UCSD-AML1 (cell line): ENCODE data around the gene TMPRSS4.

Experiments used
- DNase-seq: peaks from one replicate; lab custom pipeline; 2025; ENCODE audit not compliant: unreplicated experiment; lab: John Stamatoyannopoulos, UW

Gene TMPRSS4

GRCh38 chr11:118153516-118153915 lies 76.6 kb downstream of the TMPRSS4 start:
- no peak for DNase-seq

- DNase-seq = no peak
Measured at GRCh38 chr11:118153976-118154375, 77.1 kb downstream of the TMPRSS4 start.

GRCh38 chr11:118154641-118155040 lies 77.8 kb downstream of the TMPRSS4 start:
- no peak for DNase-seq

- DNase-seq = no peak
Measured at GRCh38 chr11:118155776-118156530, 79.1 kb downstream of the TMPRSS4 start.

- no peak for DNase-seq
Measured at GRCh38 chr11:118156531-118157185, 79.8 kb downstream of the TMPRSS4 start.

- DNase-seq = no peak
Measured at GRCh38 chr11:118157186-118157895, 80.5 kb downstream of the TMPRSS4 start.

GRCh38 chr11:118161786-118162185 lies 84.9 kb downstream of the TMPRSS4 start:
- DNase-seq = no peak

- no peak for DNase-seq
Measured at GRCh38 chr11:118162846-118163245, 86.0 kb downstream of the TMPRSS4 start.

- no peak for DNase-seq
Measured at GRCh38 chr11:118163494-118163893, 86.6 kb downstream of the TMPRSS4 start.

GRCh38 chr11:118164885-118165284 lies 88.0 kb downstream of the TMPRSS4 start:
- DNase-seq = no peak

GRCh38 chr11:118166641-118167040 lies 89.8 kb downstream of the TMPRSS4 start:
- no peak for DNase-seq

- no peak for DNase-seq
Measured at GRCh38 chr11:118167253-118167652, 90.4 kb downstream of the TMPRSS4 start.

GRCh38 chr11:118167906-118168305 lies 91.0 kb downstream of the TMPRSS4 start:
- no peak for DNase-seq

- no peak for DNase-seq
Measured at GRCh38 chr11:118168316-118168715, 91.4 kb downstream of the TMPRSS4 start.

- DNase-seq = no peak
Measured at GRCh38 chr11:118168751-118169150, 91.9 kb downstream of the TMPRSS4 start.

GRCh38 chr11:118169300-118170140 lies 92.6 kb downstream of the TMPRSS4 start:
- no peak for DNase-seq

GRCh38 chr11:118170231-118170630 lies 93.4 kb downstream of the TMPRSS4 start:
- no peak for DNase-seq

- DNase-seq = no peak
Measured at GRCh38 chr11:118170882-118171268, 94.0 kb downstream of the TMPRSS4 start.
